ENCODE measurements around the gene ITGA5.

ITGA5 gene

DNA sequence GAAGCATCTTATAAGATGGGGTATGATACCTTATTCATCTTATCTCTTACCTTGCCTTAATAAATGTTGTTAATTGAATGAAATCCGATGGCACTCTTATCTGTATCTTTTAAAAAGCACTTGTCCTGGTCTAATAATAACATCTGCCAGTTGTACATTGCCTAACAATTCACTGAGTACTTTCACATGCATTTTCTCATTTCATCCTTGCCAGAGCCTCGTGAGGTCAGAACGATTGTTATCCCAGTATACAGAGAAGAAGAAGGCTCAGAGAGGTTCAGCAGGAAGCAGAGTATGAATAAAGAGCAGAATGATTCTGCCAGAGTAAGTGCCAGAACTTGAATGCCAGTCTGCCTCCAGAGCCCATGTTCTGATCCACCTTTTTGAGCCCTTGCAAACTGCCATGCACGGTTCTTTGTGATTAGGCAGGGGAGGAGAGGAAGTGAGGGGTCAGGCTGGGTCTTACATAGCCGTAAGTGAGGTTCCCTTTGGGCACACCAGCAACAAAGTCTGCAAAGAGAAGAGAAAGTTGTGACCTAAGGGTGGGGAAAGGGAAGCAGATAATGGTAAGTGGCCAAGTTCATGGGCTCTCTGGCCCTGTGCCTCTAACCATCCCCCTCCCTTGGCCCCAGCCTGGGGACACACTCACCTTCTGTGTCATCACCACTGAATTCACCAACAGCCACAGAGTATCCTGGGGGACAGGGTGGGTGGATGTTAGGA, 11.7 kb downstream of the ITGA5 start:
- DNase-seq, result no peak

DNA sequence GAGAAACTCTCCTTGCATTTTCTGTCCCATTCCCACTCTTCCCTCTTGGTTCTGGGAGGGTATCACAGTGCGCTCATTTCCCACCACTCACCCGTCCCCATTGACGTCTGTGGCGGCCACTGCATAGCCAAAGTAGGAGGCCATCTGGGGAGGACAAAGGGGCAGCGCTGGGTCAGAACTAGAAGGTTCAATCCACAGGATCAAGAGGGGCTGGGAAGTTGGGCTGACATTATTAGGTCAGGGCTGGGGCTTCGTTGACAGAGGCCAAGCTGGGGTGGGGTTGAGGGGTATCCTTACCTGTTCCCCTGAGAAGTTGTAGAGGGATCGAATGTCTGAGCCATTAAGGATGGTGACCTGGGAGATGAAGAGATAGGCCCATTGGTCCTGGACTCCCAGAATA, 13.5 kb downstream of the ITGA5 start:
- no peak for DNase-seq

DNA sequence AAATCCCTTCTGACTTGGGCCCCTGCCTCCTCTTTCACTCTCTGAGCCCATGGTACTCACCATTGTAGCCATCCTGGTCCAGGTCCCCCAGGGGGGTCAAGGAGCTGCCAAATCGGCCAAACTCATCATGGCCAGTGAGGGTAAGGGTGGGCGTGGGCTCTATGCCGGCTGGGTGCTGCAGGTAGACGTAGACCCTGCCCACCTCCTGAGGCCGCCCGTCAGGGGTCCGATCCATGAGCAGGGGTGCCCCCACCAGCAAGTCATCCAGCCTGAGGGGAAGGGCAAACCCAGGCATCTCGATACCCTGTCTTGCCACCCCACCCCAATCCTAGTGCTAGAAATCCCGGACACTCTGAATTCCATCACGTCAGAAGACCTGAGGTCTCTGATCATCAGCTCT, 14.0 kb downstream of the ITGA5 start:
- no peak for DNase-seq

DNA sequence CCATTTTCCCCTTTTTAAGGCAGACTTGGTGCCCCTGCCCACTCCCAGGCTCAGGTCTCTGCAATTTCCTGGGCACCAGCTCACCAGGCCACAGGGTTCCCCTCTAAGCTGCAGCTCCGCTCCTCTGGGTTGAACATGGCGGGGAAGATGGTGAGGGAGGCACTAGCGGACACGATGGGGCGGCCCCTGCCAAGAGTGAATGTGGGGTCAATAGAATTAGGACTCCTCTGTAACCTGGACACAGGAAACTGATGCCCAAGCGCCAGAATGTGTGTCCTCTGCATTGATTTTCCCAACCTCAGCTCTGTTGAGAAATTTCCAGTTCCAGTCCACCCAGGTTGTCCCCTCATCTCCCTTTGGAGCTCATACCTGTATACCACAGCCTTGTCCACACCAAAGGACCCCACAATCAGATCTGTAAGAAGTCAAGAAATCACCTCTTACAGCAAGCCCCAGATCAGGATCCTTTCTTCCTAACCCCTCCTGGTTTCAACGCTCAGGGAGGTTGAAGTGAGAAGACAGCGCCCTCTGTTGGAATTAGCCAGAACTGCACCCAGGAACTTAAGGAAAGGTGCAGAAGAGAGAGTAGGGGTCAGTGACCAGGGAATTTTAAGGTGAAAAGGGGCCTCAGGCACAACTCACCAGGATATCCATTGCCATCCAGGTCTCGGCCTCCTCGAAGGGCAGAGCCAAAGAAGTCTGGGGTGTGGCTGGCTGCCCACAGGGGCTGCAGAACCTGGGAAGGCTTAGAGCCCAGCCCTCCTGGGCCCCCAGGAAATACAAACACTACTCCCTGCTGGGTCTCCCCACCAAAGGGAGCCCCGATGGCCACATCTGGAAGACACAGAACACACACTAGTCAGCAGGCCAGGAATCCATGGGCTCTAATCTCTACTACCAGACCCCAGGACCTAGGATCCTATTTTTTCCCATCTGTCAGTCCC, 14.7 kb downstream of the ITGA5 start:
- peak; percentile 62 for DNase-seq

DNA sequence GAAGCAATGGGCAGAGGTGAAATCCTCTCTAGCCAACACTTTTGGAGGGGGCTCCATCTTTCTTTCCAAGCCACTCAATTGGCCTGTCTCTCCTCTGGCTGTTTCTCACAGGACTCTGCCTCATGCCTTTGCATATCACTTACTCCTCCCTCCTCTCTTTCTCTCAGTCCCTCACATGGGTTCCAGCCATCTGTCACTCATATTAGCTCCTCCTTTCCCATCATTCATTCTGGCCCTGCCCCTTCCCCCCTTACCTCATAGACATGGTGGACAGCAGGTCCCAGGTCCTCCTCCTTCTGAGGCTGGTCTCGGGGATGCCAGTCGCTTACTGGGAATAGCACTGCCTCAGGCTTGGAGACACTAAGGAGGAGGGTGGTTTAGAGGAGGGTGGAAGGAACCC, 17.9 kb downstream of the ITGA5 start:
- no peak for DNase-seq

DNA sequence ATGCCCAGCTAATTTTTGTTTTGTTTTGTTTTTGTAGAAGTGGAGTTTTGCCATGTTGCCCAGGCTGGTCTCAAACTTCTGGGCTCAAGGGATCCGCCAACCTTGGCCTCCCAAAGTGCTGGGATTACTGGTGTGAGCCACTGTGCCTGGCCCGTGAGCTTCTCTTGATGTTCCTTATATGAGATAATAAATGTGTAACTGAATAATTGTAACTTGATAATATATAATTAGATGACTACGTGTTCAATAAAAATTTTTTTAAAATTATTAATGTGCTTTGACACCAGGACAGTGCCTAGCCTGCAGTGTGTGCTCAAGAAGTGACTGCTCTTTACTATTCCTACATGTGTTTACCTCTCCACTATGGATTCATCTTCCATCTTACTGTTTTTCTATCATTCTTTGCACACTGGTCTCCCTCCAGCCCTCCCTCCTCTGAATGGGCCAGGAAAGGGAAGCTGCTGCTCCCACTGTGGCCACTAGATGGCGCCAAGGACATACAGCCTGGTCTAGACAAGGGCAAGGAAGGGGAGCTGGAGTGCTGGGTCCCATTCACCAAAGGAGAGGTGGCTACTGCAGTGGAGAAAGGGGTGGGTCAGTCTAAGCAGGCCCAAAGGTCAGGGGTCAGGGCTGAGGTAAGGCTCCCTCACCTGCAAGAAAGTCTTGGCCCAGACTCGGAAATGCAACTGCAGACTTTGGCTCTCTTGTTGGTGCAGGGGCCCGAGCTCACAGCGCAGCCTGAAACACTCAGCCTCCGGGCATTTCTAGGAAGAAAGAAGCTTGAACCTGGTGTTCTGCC, 19.9 kb downstream of the ITGA5 start:
- peak; percentile 90 for DNase-seq

DNA sequence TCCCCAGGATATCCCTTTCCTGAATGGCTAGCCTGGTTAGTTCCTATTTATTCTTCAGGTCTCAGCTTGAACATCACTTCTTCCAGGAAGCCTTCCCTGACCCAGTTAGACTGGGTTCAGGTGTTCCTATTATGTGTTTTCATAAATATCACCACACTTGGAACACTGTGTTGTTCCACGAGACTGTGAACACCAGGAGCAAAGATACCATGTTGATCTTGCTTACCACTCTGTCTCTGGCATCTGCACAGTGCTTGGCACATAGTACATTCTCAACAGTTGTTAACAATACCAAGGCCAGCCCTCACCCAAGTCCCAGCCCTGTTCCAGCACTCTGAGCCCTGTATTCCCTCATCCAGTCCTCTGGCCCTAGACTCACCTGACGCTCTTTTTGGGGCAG, 20.8 kb downstream of the ITGA5 start:
- no peak for DNase-seq

DNA sequence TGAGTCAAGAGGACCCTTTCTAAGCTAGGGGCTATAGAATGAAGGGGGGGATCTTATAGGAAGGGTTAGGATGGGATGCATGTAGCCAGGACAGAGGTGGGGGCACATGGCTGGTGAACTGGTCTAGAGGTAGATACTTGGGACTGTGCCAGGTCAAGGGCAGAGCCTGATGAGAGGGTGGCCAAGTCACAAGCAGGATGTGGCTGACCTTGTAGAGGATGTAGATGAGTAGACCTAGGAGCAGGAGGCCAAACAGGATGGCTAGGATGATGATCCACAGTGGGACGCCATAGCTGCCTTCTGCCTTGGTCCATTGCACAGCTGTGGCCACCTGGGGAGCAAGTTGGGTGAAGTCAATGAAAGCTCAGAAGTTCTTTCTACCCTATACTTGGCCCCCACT, 21.9 kb downstream of the ITGA5 start:
- DNase-seq, result no peak

DNA sequence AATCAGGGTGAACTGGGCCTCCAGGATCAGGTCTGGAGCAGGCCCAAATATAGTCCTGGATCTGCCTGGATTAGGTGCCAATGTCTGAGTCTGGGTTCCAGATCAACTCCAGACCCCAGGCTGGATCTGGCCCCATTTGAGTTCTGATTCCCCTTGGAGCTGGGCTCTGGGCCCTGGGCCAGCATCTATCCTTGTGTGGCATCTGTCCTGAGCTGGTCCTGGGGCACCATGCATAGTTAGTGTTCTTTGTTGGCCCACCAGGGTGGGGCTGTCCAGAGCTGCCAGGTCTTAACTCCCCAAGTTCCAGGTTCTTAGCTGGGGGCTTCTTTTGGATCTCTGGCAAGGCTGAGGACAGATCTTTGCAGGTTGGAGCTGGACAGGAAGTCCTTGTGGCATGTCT, 23.5 kb downstream of the ITGA5 start:
- DNase-seq, result no peak

DNA sequence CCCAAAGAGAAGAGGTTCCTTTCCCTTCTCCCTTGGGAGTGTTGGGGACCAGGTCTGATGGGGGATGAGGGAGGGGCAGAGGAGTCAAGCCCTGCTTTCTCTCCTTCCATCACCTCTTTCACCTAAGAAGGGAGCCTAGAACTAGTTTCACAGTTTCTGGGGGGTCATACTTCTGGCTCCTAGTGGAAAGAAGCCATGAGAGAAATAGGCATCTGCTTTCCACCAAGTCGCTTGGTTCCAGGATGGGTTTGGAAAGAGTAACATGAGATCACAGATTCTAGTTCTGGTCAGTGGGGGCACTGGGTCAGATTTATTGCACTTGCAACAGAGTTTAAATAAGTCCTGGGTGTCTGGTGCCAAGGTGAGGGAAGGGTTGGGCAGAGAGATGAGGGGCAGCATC, 24.1 kb downstream of the ITGA5 start:
- no peak for DNase-seq

DNA sequence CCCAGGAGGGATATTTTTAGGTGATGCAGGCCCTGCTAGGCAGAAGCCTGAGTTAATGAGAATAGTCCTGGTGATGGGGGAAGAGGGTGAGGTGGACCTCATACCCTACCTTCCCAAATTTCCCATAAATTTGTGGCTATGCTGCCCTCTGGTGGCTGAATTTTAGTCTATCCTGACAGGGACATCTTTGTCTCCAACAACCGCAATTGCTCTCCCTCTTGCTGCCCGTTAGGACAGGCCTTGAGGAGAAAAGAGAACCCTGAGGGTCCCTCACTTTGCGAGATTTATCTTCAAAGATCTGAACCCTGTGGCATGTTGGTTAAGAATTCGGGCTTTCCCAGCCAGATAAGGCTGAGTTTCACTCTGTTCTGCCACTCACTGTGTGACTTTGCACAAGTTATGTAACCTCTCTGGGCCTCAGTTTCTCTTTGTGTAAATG, 24.8 kb downstream of the ITGA5 start:
- no peak for DNase-seq

DNA sequence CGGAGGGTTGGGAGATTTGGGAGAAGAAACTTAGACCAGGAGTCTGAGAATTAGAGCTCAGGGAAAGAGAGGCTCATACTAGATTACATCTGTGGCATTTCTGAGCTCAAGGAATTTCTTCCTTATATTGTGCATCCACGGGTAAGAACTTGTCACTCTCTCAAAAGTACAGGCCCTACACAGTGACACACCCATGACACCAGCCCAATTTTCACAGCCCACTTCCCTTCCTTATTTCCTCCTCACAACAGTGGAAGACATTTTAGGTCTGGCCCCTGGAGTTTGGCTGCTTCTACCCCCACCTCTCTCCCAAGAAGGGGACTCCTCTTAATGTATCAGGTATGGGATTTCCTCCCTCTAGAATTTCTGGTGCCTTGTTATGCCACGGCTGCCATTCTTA, 25.3 kb downstream of the ITGA5 start:
- no peak for DNase-seq

DNA sequence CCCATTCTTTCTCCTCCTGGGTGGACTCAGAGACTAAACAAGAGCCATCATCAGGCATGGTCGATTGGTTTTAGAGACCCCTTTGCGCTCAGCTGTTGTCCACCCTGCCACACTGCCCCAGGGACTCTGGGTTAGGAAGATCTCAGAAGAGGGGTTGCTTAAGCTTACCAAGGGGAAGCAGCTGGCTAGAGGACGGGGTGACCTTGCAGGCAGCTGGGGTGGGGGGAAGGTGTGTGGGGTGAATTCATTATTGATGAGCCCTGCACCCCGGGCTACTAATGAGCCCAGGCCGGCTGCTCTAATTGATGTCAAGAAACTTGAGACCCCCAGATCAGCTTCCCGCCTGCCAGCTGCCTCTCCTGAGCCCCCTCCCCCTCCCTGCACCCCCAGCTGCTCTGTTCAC, 25.9 kb downstream of the ITGA5 start:
- DNase-seq, result no peak

DNA sequence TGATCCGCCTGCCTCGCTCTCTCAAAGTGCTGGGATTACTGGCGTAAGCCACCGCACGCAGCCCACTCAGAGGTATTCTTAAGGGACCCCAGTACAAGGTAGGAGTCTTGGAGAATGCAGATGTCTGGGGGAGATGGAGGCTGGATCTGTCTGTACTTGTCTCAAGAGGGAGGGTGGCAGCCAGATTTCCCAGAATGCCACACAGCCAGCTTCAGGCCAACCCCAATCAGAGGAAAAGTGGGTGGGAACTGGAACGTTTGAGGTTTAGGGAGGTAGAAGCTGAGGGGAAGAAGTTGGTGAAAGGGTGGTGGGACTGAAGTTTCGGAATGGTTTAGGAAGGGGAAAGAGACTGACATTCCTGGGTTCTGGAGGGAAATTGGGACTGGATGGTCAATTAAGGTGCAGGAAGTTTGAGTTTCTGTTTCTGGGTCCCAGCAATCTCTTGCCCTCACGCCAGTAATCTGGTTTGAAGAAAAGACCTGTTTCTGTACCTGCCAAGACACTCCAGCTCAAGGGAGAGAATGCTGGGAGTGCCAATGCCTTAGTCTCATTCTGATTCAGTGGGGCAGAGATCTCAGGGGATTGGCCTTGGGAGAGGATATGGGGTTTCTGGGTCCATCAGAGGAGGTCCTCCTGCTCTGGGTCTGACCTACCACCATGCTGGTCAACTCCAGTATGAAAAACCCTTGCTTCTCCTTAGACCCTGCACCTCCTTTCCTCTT, 26.4 kb downstream of the ITGA5 start:
- no peak for DNase-seq

DNA sequence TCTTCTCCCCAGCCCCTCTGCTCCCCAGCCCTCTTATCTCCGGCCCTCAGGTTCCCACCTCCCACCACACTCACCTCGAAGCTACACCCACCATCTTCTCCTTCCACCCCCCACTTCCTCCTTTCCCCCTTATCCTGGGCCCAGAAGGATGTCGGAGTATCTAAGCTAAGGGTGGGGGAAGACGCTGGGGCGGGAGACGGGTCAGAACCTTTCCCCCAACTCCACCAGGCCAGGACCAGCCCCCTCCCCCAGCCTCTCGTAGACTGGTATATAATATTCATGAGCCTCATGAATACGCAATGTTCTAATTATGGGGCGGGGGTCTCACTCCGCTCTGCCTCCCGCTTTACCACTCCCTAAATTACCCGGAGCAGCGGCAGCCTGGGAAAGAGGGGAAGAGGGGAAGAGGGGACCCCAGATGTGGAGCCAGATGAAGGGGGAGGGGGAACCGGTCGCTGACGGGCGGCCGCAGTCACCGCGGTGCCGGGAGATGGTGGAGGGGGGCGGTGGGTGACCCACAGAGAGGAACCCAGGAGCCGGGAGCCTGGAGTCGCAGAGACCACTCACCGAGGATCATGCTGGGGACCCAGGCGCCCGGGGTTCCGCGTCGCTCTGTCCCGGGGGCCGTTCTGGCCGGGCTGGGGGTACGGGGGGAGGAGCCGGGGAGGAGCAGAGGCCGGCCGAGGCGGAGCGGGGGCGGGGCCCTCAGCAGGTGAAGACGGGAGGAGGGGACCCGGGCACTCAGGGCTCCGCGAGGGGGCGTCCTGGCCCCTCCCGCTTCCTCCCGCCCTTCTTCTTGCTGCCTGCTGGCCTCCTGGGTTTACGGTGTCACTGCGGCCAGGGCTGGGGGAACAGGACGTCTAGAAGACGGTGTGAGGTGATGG, 28.2 kb downstream of the ITGA5 start:
- DNase-seq, result peak; percentile 64

DNA sequence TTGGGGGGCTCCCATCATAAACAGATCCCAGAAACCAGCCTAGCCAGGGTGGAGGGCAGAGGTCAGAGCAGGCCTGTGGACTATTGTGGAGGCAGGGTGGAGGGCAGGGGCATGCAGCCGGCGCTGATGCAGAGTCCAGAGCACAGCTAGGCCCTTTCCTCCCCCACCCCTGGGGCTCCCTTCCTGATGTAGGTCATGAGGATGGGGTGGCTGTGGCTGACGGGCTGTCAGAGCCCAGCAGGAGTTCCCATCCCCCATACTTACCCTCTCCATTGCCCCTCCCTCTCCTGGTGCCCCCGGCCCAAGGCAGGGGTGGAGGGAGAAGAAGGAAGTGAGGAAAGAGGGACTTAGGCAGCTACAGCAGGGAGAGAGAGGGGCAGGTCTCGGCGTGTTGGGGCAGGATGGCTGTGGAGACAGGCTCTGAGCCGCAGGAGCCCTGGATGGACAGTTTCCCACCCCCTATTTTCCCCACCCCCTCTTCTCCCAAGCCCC, 28.8 kb downstream of the ITGA5 start:
- DNase-seq, result no peak

DNA sequence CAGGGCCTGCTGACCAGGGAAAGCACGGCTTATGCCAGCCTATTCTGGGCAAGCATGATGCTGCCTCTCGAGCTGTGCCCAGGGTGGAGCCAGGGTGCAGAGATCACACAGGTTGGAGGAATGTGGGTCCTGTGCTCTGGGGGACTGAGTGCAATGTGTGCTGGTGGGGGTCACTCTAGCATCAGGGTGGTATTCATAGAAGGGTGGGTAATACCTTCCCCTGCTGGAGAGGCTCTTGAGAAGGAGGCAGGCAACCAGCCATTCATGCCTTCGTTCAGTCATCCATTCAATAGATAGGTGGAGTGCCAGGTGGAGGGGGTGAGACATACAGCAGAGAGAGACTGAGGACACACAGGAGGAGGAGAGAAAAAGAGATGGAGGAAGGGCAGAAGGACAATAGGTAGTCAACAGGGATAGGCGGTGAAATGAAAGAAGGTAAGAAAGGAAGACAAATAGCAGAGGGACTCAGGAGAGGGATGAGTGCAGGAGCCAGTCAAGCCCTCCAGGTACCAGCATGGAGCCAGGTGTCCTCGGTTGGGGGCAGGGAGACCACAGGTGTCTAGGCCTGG, 29.4 kb downstream of the ITGA5 start:
- no peak for DNase-seq

DNA sequence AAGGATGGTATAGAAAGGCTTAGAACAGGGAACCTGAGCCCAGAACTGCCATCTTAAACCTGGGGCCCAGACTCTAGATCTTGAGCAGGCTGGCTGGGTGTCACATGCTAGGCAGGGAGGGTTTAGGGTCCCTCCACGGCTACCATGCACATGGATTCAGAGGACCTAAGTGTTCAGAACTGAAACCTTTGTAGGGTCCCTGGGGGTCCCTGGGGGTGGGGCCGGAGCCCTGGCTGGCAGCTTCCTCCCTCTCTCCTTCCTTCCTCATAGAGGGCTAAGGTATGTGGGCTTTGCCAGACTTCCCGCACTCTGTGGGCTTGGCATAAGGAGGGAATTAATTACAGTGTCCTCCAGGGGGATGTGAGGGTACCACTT, 29.9 kb downstream of the ITGA5 start:
- no peak for DNase-seq

DNA sequence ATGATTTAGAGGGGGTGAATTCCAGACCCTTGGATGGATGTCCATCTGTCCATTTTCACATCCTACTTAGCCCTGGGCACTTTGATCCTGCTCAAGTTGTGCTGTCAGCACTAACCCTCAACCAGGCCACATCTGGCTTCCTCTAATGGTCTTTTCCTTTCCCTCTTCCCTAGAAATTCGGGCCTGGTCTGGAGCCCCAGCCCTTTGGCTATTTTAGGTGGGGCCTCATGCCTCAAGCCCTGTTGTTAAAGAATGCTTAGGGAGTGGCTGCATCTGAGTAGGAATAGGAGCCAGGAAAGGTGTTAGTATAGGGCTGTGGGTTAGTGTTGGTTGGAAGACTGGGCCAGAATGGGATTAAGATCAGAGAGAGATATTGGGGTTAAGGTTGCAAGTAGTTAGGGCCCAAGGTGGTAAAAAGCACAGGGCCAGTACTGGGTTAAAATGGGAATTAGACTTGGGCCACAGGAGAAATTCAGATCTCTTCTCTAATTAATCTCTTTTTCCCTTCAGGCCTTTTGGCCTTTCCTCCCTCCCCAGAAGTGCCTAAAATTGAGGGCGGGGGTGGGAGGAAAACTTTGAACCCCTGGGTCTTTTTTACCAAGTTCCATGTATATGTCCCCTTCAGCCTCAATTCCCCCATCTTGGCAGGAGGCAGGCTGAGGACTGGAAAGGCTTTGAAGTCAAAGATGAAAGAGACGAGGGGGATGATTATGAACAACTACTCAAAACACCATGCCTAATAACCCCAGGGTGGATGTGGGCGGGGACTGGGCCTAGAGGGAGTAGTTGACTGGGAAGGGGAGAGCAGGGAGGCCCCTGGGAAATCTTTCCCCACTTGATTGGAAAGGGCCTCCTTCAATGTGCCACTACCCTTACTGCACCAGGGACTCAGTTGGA, 30.6 kb downstream of the ITGA5 start:
- DNase-seq, result no peak

DNA sequence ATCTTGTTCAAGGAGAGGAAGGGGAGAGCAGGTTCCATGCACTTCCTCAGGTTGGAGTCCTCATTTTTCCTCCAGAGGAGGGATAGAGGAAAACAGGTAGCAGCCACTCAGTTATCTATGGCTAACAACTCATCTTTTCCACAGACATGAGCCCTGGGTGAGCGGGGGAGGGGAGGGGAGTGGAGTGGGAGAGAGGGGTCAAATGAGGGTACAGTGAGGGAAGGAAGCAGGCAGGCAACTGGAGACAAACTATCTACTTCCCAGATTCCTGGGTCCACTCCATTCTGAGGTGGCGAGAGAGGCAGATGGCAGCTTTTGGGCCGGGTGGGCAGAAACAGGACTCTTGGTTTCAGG, 32.0 kb downstream of the ITGA5 start:
- no peak for DNase-seq

Data from activated gamma-delta T cell treated with Interleukin-2 at 50 U/mL for 16 hours (primary cell).